Esophagus (tissue), 2 donors: ENCODE measurements around the gene SYT3. TPM values are rescaled to one million over a fixed set of nuclear protein-coding genes. Genes with fewer than 3 reads are reported as not detected.

Experiments
- H3K27ac ChIP-seq, 2 donors: one replicate each; pipeline ENCODE4 v1.5.1; 2013; ENCODE audit warnings: low read depth in 2 of 2, mild to moderate bottlenecking in 2 of 2, inconsistent platforms in 1 of 2, low read length in 1 of 2, moderate library complexity in 1 of 2
- H3K27me3 ChIP-seq, 2 donors: one replicate each; pipeline ENCODE4 v1.6.1; 2013; ENCODE audit warnings: low read length in 2 of 2, control low read depth in 1 of 2, mild to moderate bottlenecking in 1 of 2; ENCODE audit not compliant: insufficient read depth in 2 of 2, control insufficient read depth in 1 of 2
- H3K36me3 ChIP-seq, 2 donors: one replicate each; pipeline ENCODE4 v1.6.1; 2013; ENCODE audit warnings: low read length in 1 of 2; ENCODE audit not compliant: control insufficient read depth in 2 of 2, insufficient read depth in 2 of 2
- H3K4me1 ChIP-seq, 2 donors: one replicate each; pipeline ENCODE4 v1.6.1; 2013; ENCODE audit warnings: low read length in 1 of 2; ENCODE audit not compliant: control insufficient read depth in 2 of 2, insufficient read depth in 2 of 2
- H3K4me3 ChIP-seq, 2 donors: one replicate each; pipeline ENCODE4 v1.5.1; 2013; ENCODE audit warnings: low read length in 2 of 2, mild to moderate bottlenecking in 2 of 2, low read depth in 1 of 2, moderate library complexity in 1 of 2
- H3K9me3 ChIP-seq, 2 donors: one replicate each; pipeline ENCODE4 v1.6.1; 2013; ENCODE audit warnings: mild to moderate bottlenecking in 2 of 2, low read depth in 1 of 2, low read length in 1 of 2, moderate library complexity in 1 of 2; ENCODE audit not compliant: control insufficient read depth in 2 of 2, insufficient read depth in 1 of 2
- WGBS, 2 donors: extraction: QIAGEN DNeasy Blood & Tissue Kit; methylation state at CpG; one replicate each; pipeline ENCODE4 v1.1.7; 2013; 5-methylcytosine and 5-hydroxymethylcytosine counted together
- polyA plus RNA-seq, 2 donors: library from polyadenylated mRNA; stranded (reverse); fragments of 200-250 nt; gene quantifications; one replicate each; pipeline ENCODE4 v1.2.3, GENCODE V29; 2013
- donor health status: healthy with polysubstance abuse.
- donor health status: Bipolar disorder and iron deficiency.

SYT3 gene
- polyA plus RNA-seq, 2 donors, result 0.09 to 0.20 TPM

GRCh38 chr19:50662651-50663481 is 23.2 kb upstream of the SYT3 start:
- WGBS, 2 donors, result 56 to 58% methylated on average over 16 of the region's 16 CpGs
- Histone ChIP-seq H3K4me1 (peaks cover 3 to 10% of the 10 kb centered on the region in 2 donors), H3K27ac (no peak overlapping the region), H3K27me3 (peaks cover 3 to 21% of the 10 kb centered on the region in 2 donors), H3K9me3 (peaks cover 0 to 6% of the 10 kb centered on the region in 2 donors), H3K4me3 (no peak overlapping the region), H3K36me3 (no peaks in the 10 kb centered on the region)

- peaks cover 3 to 13% of the 10 kb centered on the region in 2 donors for H3K27me3 ChIP-seq
Measured at GRCh38 chr19:50661766-50662650, 22.3 kb upstream of the SYT3 start.

GRCh38 chr19:50661023-50661422 is 21.3 kb upstream of the SYT3 start:
- Histone ChIP-seq H3K4me3 (no peak overlapping the region), H3K4me1 (peaks cover 3 to 8% of the 10 kb centered on the region in 2 donors), H3K27me3 (peaks cover 3% of the 10 kb centered on the region in 2 donors), H3K36me3 (no peaks in the 10 kb centered on the region), H3K27ac (no peak overlapping the region), H3K9me3 (peaks cover 0 to 9% of the 10 kb centered on the region in 2 donors)
- 76 to 81% methylated on average over 10 of the region's 10 CpGs for WGBS, 2 donors

More at GRCh38 chr19:50661766-50662650, 22.3 kb upstream of the SYT3 start:
- H3K4me3 ChIP-seq, result no peak overlapping the region
- no peak overlapping the region for H3K27ac ChIP-seq
- peaks cover 0 to 6% of the 10 kb centered on the region in 2 donors for H3K9me3 ChIP-seq
- 64 to 65% methylated on average over 48 to 49 of the region's 49 CpGs for WGBS, 2 donors
- no peaks in the 10 kb centered on the region for H3K36me3 ChIP-seq
- peaks cover 3 to 8% of the 10 kb centered on the region in 2 donors for H3K4me1 ChIP-seq

- Histone ChIP-seq H3K27me3 (peaks cover 2 to 3% of the 10 kb centered on the region in 2 donors), H3K4me1 (peaks cover 3 to 8% of the 10 kb centered on the region in 2 donors), H3K9me3 (peaks cover 0 to 16% of the 10 kb centered on the region in 2 donors), H3K4me3 (no peak overlapping the region), H3K36me3 (no peaks in the 10 kb centered on the region), H3K27ac (no peak overlapping the region)
- 27 to 35% methylated on average over 6 of the region's 6 CpGs for WGBS, 2 donors
Measured at GRCh38 chr19:50660088-50660366, 20.3 kb upstream of the SYT3 start.

GRCh38 chr19:50659318-50660087 is 19.8 kb upstream of the SYT3 start:
- WGBS, 2 donors, result 3 to 5% methylated on average over 29 to 34 of the region's 37 CpGs
- H3K9me3 ChIP-seq, result peaks cover 0 to 19% of the 10 kb centered on the region in 2 donors
- peak overlapping the region in 1 of 2 donors; percentile 30 for H3K4me3 ChIP-seq
- H3K27me3 ChIP-seq, result peaks cover 2 to 3% of the 10 kb centered on the region in 2 donors
- H3K27ac ChIP-seq, result no peak overlapping the region
- peaks cover 3 to 8% of the 10 kb centered on the region in 2 donors for H3K4me1 ChIP-seq
- no peaks in the 10 kb centered on the region for H3K36me3 ChIP-seq

GRCh38 chr19:50658441-50659317 is 19.0 kb upstream of the SYT3 start:
- H3K4me1 ChIP-seq, result peaks cover 3 to 8% of the 10 kb centered on the region in 2 donors
- 4 to 5% methylated on average over 63 to 67 of the region's 67 CpGs for WGBS, 2 donors
- peak overlapping the region in 1 of 2 donors; percentile 30 for H3K4me3 ChIP-seq
- H3K36me3 ChIP-seq, result no peaks in the 10 kb centered on the region
- no peak overlapping the region for H3K27ac ChIP-seq
- H3K9me3 ChIP-seq, result peaks cover 0 to 19% of the 10 kb centered on the region in 2 donors
- peaks cover 2 to 3% of the 10 kb centered on the region in 2 donors for H3K27me3 ChIP-seq

GRCh38 chr19:50657712-50658440 is 18.2 kb upstream of the SYT3 start:
- 3 to 4% methylated on average over 37 to 38 of the region's 38 CpGs for WGBS, 2 donors
- Histone ChIP-seq H3K27me3 (peaks cover 2 to 3% of the 10 kb centered on the region in 2 donors), H3K9me3 (peaks cover 0 to 19% of the 10 kb centered on the region in 2 donors), H3K4me3 (no peak overlapping the region), H3K27ac (no peak overlapping the region), H3K36me3 (no peaks in the 10 kb centered on the region), H3K4me1 (peaks cover 3 to 8% of the 10 kb centered on the region in 2 donors)

- WGBS, 2 donors, result 52 to 56% methylated on average over 6 of the region's 6 CpGs
- Histone ChIP-seq H3K27me3 (peaks cover 2 to 3% of the 10 kb centered on the region in 2 donors), H3K36me3 (no peaks in the 10 kb centered on the region), H3K27ac (no peak overlapping the region), H3K9me3 (peaks cover 0 to 19% of the 10 kb centered on the region in 2 donors), H3K4me1 (peaks cover 3 to 8% of the 10 kb centered on the region in 2 donors), H3K4me3 (no peak overlapping the region)
Measured at GRCh38 chr19:50657222-50657669, 17.6 kb upstream of the SYT3 start.
